ENCODE measurements around the gene SIPA1. TPM values are rescaled to one million over a fixed set of nuclear protein-coding genes. Genes with fewer than 3 reads are reported as not detected.

The SIPA1 gene
- total and polyA plus RNA-seq, 4 donors = 15.4 to 34.9 (median 22.8) TPM

- Histone ChIP-seq H3K27me3 (ENCODE audit: control insufficient read depth in 4 of 4, insufficient read depth in 4 of 4, low read length in 3 of 4) (no peaks in the 10 kb centered on the region), H3K36me3 (ENCODE audit: control insufficient read depth in 4 of 4, insufficient read depth in 3 of 4, low read depth in 1 of 4, low read length in 3 of 4) (peaks cover 8 to 26% (median 15%) of the 10 kb centered on the region in 4 donors), H3K27ac (ENCODE audit: low read depth in 1 of 2, low read length in 2 of 2) (peak overlapping the region; percentile 8 to 83), H3K4me3 (ENCODE audit: low read depth in 1 of 3, low read length in 3 of 3) (peak overlapping the region; percentile 45 to 92 (median 59)), H3K9me3 (ENCODE audit: control insufficient read depth in 4 of 4, low read length in 3 of 4) (no peaks in the 10 kb centered on the region), H3K9ac (ENCODE audit: low read depth in 1 of 2, low read length in 2 of 2) (peak overlapping the region; percentile 35 to 56), H3K4me1 (ENCODE audit: control insufficient read depth in 4 of 4, insufficient read depth in 4 of 4, low read length in 3 of 4) (peaks cover 12 to 38% (median 29%) of the 10 kb centered on the region in 4 donors)
- DNase-seq (ENCODE audit: low spot score) = no peak
- WGBS = 57% methylated on average over 10 of the region's 10 CpGs
- TF ChIP-seq HNF4A (conservative IDR thresholded peaks at IDR 0.05) (peak; percentile 4 to 52), NR2F2 (IDR thresholded peaks at IDR 0.05) (no peak)
Measured at GRCh38 chr11:65616575-65617001, 21.3 kb upstream of the SIPA1 start.

- Histone ChIP-seq H3K27me3 (ENCODE audit: control insufficient read depth in 4 of 4, insufficient read depth in 4 of 4, low read length in 3 of 4) (no peaks in the 10 kb centered on the region), H3K4me1 (ENCODE audit: control insufficient read depth in 4 of 4, insufficient read depth in 4 of 4, low read length in 3 of 4) (peaks cover 10 to 33% (median 22%) of the 10 kb centered on the region in 4 donors), H3K4me3 (ENCODE audit: low read depth in 1 of 3, low read length in 3 of 3) (no peak overlapping the region), H3K9me3 (ENCODE audit: control insufficient read depth in 4 of 4, low read length in 3 of 4) (no peaks in the 10 kb centered on the region), H3K9ac (ENCODE audit: low read depth in 1 of 2, low read length in 2 of 2) (no peak overlapping the region), H3K27ac (ENCODE audit: low read depth in 1 of 2, low read length in 2 of 2) (no peak overlapping the region), H3K36me3 (ENCODE audit: control insufficient read depth in 4 of 4, insufficient read depth in 3 of 4, low read depth in 1 of 4, low read length in 3 of 4) (peaks cover 8 to 26% (median 15%) of the 10 kb centered on the region in 4 donors)
- DNase-seq (ENCODE audit: low spot score) = no peak
- no peak for TF ChIP-seq FOXA1 (IDR thresholded peaks at IDR 0.05)
- no peak for TF ChIP-seq MAX (IDR thresholded peaks at IDR 0.05)
- TF ChIP-seq NR2F2 (IDR thresholded peaks at IDR 0.05) = no peak
- TF ChIP-seq HNF4G (IDR thresholded peaks at IDR 0.05) = no peak
- no peak for TF ChIP-seq EGR1 (IDR thresholded peaks at IDR 0.05; ENCODE audit: low read depth in 2 of 2)
- no peak for TF ChIP-seq JUND (IDR thresholded peaks at IDR 0.05)
- TF ChIP-seq GABPA (IDR thresholded peaks at IDR 0.05 in 1 of 2, conservative IDR thresholded peaks at IDR 0.05 in 1 of 2) = no peak
- no peak for TF ChIP-seq RXRA (IDR thresholded peaks at IDR 0.05)
- no peak for TF ChIP-seq YY1 (IDR thresholded peaks at IDR 0.05)
- no peak for TF ChIP-seq ATF3 (IDR thresholded peaks at IDR 0.05)
- TF ChIP-seq CTCF (IDR thresholded peaks at IDR 0.05; ENCODE audit: low read depth, low read length, missing input control) = no peak
- TF ChIP-seq REST (IDR thresholded peaks at IDR 0.05) = no peak
- TF ChIP-seq HNF4A (conservative IDR thresholded peaks at IDR 0.05) = no peak
- TF ChIP-seq ZBTB33 (IDR thresholded peaks at IDR 0.05) = no peak
- no peak for TF ChIP-seq FOXA2 (IDR thresholded peaks at IDR 0.05)
- TF ChIP-seq TAF1 (conservative IDR thresholded peaks at IDR 0.05) = no peak
- no peak for TF ChIP-seq RAD21 (IDR thresholded peaks at IDR 0.05)
- no peak for TF ChIP-seq SP1 (IDR thresholded peaks at IDR 0.05)
- 92% methylated on average over 17 of the region's 17 CpGs for WGBS
Measured at GRCh38 chr11:65617136-65617850, 20.6 kb upstream of the SIPA1 start.

Data from liver (tissue), 9 donors.